ENCODE data around the gene ARID4A.

DNA sequence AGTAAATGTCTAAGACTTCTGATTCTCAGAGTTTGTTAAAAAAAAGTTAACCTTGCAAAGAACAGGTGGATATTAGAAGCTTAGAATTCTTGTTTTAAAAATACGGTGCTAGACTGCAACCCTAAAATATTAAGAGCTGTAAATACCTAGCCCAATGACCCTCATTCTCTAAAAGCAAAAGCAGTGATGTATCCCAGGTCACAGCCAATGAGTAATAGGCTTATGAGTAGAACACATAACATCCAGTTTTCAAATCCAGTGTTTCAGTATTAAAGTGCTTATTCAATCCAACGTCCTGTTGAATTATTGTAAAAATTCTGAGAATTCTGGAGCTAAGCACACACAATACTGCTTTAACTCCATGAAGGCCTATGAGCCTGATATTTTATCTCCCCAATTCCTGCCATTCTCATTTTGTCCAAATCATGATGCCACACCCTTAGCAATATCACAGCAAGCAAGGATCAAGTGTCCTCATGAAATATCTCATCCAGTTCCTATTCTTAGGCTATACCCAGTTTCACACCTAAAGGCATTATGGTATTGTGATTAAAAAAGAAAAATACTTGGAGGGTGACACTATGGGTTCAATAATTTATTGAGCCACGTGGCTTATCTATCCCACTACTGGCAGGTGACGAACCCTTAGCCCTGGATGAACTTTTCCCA, 15.3 kb upstream of the ARID4A start:
- TF ChIP-seq, protein P1, sequence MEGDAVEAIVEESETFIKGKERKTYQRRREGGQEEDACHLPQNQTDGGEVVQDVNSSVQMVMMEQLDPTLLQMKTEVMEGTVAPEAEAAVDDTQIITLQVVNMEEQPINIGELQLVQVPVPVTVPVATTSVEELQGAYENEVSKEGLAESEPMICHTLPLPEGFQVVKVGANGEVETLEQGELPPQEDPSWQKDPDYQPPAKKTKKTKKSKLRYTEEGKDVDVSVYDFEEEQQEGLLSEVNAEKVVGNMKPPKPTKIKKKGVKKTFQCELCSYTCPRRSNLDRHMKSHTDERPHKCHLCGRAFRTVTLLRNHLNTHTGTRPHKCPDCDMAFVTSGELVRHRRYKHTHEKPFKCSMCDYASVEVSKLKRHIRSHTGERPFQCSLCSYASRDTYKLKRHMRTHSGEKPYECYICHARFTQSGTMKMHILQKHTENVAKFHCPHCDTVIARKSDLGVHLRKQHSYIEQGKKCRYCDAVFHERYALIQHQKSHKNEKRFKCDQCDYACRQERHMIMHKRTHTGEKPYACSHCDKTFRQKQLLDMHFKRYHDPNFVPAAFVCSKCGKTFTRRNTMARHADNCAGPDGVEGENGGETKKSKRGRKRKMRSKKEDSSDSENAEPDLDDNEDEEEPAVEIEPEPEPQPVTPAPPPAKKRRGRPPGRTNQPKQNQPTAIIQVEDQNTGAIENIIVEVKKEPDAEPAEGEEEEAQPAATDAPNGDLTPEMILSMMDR (IDR thresholded peaks at IDR 0.05) = no peak
- no peak for TF ChIP-seq POLR2A (IDR thresholded peaks at IDR 0.05)
